Fibroblast of pulmonary artery (primary cell): ENCODE data around the gene DYDC1.
"Not testable (repeated sequence)": the region's sequence is repeated elsewhere in the genome, so short reads cannot be mapped to it uniquely, and the experiment has no call there.

ENCODE experiments used
- DNase-seq: peaks from one replicate; pipeline ENCODE4 v3.0.0-alpha.2; 2010; ENCODE audit warnings: low read depth
- H3K4me3 ChIP-seq: replicated peaks from 2 replicates; pipeline ENCODE4 v1.5.1; 2011; ENCODE audit warnings: low read depth, mild to moderate bottlenecking, control low read depth, low read length, moderate library complexity
- CTCF ChIP-seq: IDR thresholded peaks from 2 replicates; pipeline ENCODE4 v1.5.1; 2011; ENCODE audit warnings: mild to moderate bottlenecking, control low read depth, low read length, inconsistent platforms; ENCODE audit errors: missing control alignments

DYDC1 gene

GRCh38 chr10:80313523-80313922, 43.0 kb downstream of the DYDC1 start:
- no peak overlapping the region for H3K4me3 ChIP-seq
- TF ChIP-seq CTCF: no peak
- DNase-seq: no peak

- not testable (repeated sequence) for H3K4me3 ChIP-seq, DNase-seq
These were observed 50.6 kb downstream of the DYDC1 start for GRCh38 chr10:80305989-80306388.

GRCh38 chr10:80296942-80297341, 59.6 kb downstream of the DYDC1 start:
- no peak overlapping the region for H3K4me3 ChIP-seq
- no peak for DNase-seq
- no peak for TF ChIP-seq CTCF

- DNase-seq: no peak
- no peak for TF ChIP-seq CTCF
- H3K4me3 ChIP-seq: no peak overlapping the region
These were observed 63.8 kb downstream of the DYDC1 start for GRCh38 chr10:80292607-80293239.

- no peak overlapping the region for H3K4me3 ChIP-seq
- TF ChIP-seq CTCF: no peak
- DNase-seq: no peak
These were observed 65.9 kb downstream of the DYDC1 start for GRCh38 chr10:80290474-80291220.

- peak; percentile 10 for DNase-seq
- no peak for TF ChIP-seq CTCF
- no peak within 1 kb of the TSS for H3K4me3 ChIP-seq
These were observed 66.9 kb downstream of the DYDC1 start, which contains the start of gene MAT1A for GRCh38 chr10:80289451-80290287. TSS of gene MAT1A (minus strand) at chr10:80289658. CDS start at chr10:80289423, 235 bp downstream.

GRCh38 chr10:80288849-80289248, 67.7 kb downstream of the DYDC1 start:
- TF ChIP-seq CTCF: no peak
- H3K4me3 ChIP-seq: no peak overlapping the region

More at GRCh38 chr10:80288849-80289248, 67.7 kb downstream of the DYDC1 start:
- DNase-seq: no peak
